Progenitor cell of endocrine pancreas (in vitro differentiated cells): ENCODE data around the gene TNS2. TPM values are rescaled to one million over a fixed set of nuclear protein-coding genes. Genes with fewer than 3 reads are reported as not detected.

Experiments
- DNase-seq: peaks from one replicate; pipeline ENCODE4 v3.0.0; 2021; ENCODE audit warnings: low spot score; ENCODE audit not compliant: unreplicated experiment
- H3K27ac Mint-ChIP-seq: 2 replicates; pipeline ENCODE4 v1.8.0; 2021; ENCODE audit warnings: mild to moderate bottlenecking, moderate library complexity, mixed read lengths
- H3K27me3 Mint-ChIP-seq: 2 replicates; pipeline ENCODE4 v1.8.0; 2021; ENCODE audit warnings: mixed read lengths
- H3K36me3 Mint-ChIP-seq: 2 replicates; pipeline ENCODE4 v1.8.0; 2022; ENCODE audit warnings: mixed read lengths; ENCODE audit not compliant: insufficient read depth
- H3K4me1 Mint-ChIP-seq: 2 replicates; pipeline ENCODE4 v1.8.0; 2021; ENCODE audit warnings: low read depth, mixed read lengths
- H3K4me3 Mint-ChIP-seq: 2 replicates; pipeline ENCODE4 v1.8.0; 2021; ENCODE audit warnings: low read depth, mild to moderate bottlenecking, moderate library complexity, mixed read lengths
- H3K9me3 Mint-ChIP-seq: 2 replicates; pipeline ENCODE4 v1.8.0; 2021; ENCODE audit warnings: low read depth, mixed read lengths
- CTCF ChIP-seq: fragments of 200-600 bp; sonication (generic); IDR thresholded peaks from one replicate; pipeline ENCODE4 v1.5.0; 2021; ENCODE audit warnings: antibody characterized with exemption, mild to moderate bottlenecking; ENCODE audit not compliant: unreplicated experiment
- microRNA-seq: library from miRNA; unstranded; fragments of <30 nt; microRNA quantifications from one replicate; pipeline ENCODE4 v1.1.0, GENCODE V29; 2020; ENCODE audit warnings: borderline number of aligned reads; ENCODE audit not compliant: unreplicated experiment
- total RNA-seq: library from RNA; stranded (reverse); gene quantifications from 2 replicates; pipeline ENCODE4 v1.2.1, GENCODE V29; 2021

Gene TNS2
- total RNA-seq, 1 donor from 2014 or later, result 7.3 TPM

DNA sequence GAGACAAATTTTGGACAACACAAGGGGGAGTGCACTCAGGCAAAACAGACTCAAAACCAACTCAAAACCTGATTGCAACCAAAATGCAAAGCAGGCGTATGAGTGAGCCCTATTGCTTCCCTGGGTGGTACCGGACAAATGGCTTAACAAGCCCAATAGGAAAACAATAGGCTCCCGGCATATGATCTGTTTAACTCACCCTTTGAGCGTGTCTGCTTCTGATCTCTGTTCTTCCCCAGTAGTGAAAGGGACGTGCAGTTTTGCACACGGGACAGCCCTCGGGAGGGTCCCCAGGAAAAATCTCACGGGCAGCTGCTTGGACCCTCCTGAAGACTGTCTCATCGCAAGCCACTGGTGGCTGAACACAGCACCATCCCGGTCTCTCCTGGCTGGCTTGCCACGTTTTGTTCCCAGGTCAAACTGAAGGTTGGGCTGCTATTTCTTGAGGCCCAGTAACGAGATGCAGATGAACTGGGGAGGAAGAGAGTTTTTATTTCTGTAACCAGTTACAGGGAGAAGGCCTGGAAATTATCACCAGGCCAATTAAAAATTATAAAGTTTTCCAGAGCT is 63.4 kb downstream of the TNS2 start:
- peak overlapping the region; percentile 98 for H3K27ac Mint-ChIP-seq
- no peaks in the 10 kb centered on the region for H3K27me3 Mint-ChIP-seq
- peak overlapping the region; percentile 44 for H3K4me3 Mint-ChIP-seq
- H3K4me1 Mint-ChIP-seq, result peaks cover 25% of the 10 kb centered on the region
- peaks cover 2% of the 10 kb centered on the region for H3K36me3 Mint-ChIP-seq
- H3K9me3 Mint-ChIP-seq, result peaks cover 3% of the 10 kb centered on the region
- DNase-seq, result no peak
- no peak for TF ChIP-seq CTCF

DNA sequence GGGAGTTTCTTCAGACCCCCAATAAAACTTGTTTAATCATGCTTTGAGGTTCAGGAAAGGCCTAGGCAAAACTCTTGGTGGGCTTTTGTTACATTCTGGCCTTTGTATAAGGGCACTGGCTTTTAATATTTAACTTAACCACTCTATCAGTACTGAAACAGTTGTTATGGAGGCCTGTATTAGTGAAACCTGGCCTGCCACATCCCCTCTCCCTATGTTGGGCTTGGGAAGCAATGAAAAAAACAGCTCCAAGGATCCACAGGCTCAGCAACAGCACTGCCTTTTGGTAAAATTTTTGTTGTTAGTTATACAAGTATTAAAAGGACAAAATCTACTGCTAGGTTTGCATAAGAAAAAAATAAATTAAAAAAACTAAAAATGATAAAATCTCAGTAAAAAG is 64.1 kb downstream of the TNS2 start:
- Mint-ChIP-seq H3K4me1 (peaks cover 26% of the 10 kb centered on the region), H3K9me3 (peaks cover 3% of the 10 kb centered on the region), H3K36me3 (peaks cover 2% of the 10 kb centered on the region), H3K4me3 (peak overlapping the region; percentile 52), H3K27ac (peak overlapping the region; percentile 98), H3K27me3 (no peaks in the 10 kb centered on the region)
- no peak for TF ChIP-seq CTCF
- DNase-seq, result no peak

Small RNA genes lying within 50 kb of the gene (microRNA-seq; reads per million reads assigned to microRNA genes)
- gene MIR6757, result not detected

Other genes with a start within 250 kb of the TNS2 start
- gene KRT4, start 235.9 kb upstream of the TNS2 start, total RNA-seq, result 0.29 and 0.38 TPM in 2 replicates
- not detected in 2 replicates for gene KRT79, start 215.8 kb upstream of the TNS2 start, total RNA-seq
- gene KRT78, start 201.1 kb upstream of the TNS2 start, total RNA-seq, result not detected in 2 replicates
- 1,180 and 1,246 TPM in 2 replicates for gene KRT8, start 145.0 kb upstream of the TNS2 start, total RNA-seq
- 608 and 692 TPM in 2 replicates for gene KRT18, start 100.9 kb upstream of the TNS2 start, total RNA-seq
- gene EIF4B, start 43.6 kb upstream of the TNS2 start, total RNA-seq, result 447 and 487 TPM in 2 replicates
- 17.9 and 18.0 TPM in 2 replicates for gene SPRYD3, start 29.3 kb downstream of the TNS2 start, total RNA-seq
- gene IGFBP6, start 47.6 kb downstream of the TNS2 start, total RNA-seq, result 25.7 and 26.5 TPM in 2 replicates
- 0.98 and 1.1 TPM in 2 replicates for gene SOAT2, start 53.4 kb downstream of the TNS2 start, total RNA-seq
- 75.7 and 78.8 TPM in 2 replicates for gene ZNF740, start 130.7 kb downstream of the TNS2 start, total RNA-seq
- gene CSAD, start 130.9 kb downstream of the TNS2 start, total RNA-seq, result 58.6 and 59.0 TPM in 2 replicates
- gene ITGB7, start 157.2 kb downstream of the TNS2 start, total RNA-seq, result 0.29 and 0.93 TPM in 2 replicates
- 4.9 and 5.2 TPM in 2 replicates for gene RARG, start 182.1 kb downstream of the TNS2 start, total RNA-seq
- 24.3 and 27.1 TPM in 2 replicates for gene ESPL1, start 218.2 kb downstream of the TNS2 start, total RNA-seq
- gene PFDN5, start 245.5 kb downstream of the TNS2 start, total RNA-seq, result 377 and 379 TPM in 2 replicates
- gene MYG1, start 249.6 kb downstream of the TNS2 start, total RNA-seq, result 58.9 and 60.7 TPM in 2 replicates